Ascending aorta (tissue), 2 donors: ENCODE measurements around the gene AHCTF1. TPM values are rescaled to one million over a fixed set of nuclear protein-coding genes. Genes with fewer than 3 reads are reported as not detected.

Experiments
- DNase-seq, 2 donors: peaks; one replicate each; pipeline ENCODE4 v3.0.0-alpha.2; 2019; ENCODE audit warnings: low spot score in 2 of 2
- H3K27ac ChIP-seq, 2 donors: fragments of 200-600 bp; sonication (generic); one replicate each; pipeline ENCODE4 v1.5.1; 2016 to 2017; ENCODE audit warnings: mild to moderate bottlenecking in 1 of 2
- H3K27me3 ChIP-seq: fragments of 200-600 bp; sonication (generic); one replicate; pipeline ENCODE4 v1.5.1; 2017
- H3K36me3 ChIP-seq, 2 donors: fragments of 200-600 bp; sonication (generic); one replicate each; pipeline ENCODE4 v1.5.1; 2016
- H3K4me1 ChIP-seq, 2 donors: fragments of 200-600 bp; sonication (generic); one replicate each; pipeline ENCODE4 v1.5.1; 2016 to 2017; ENCODE audit warnings: mild to moderate bottlenecking in 1 of 2
- H3K4me3 ChIP-seq, 2 donors: fragments of 200-600 bp; sonication (generic); one replicate each; pipeline ENCODE4 v1.5.1; 2016 to 2017; ENCODE audit warnings: mild to moderate bottlenecking in 1 of 2
- H3K9me3 ChIP-seq, 2 donors: fragments of 200-600 bp; sonication (generic); one replicate each; pipeline ENCODE4 v1.5.1; 2016
- CTCF ChIP-seq, 3 experiments: fragments of 200-600 bp in 2 of 3; fragments of 450-650 bp in 1 of 3; sonication (generic) in 2 of 3; IDR thresholded peaks; one replicate each; pipeline ENCODE4 v1.5.1; 2016 to 2019; ENCODE audit warnings: antibody characterized with exemption in 3 of 3, mild to moderate bottlenecking in 1 of 3, moderate library complexity in 1 of 3
- intact Hi-C: fragments of 100-400 bp; cut with DNase I; formaldehyde crosslinking; loops from one replicate; pipeline ENCODE4 v1.15.1; 2023
- total RNA-seq: library from RNA; depleted of rRNA; stranded (reverse); fragments of >200 nt; gene quantifications from one replicate; pipeline ENCODE4 v1.1.0, GENCODE V29; 2016

The AHCTF1 gene
- total RNA-seq, 1 donor from 2014 or later, result 16.5 TPM

- Histone ChIP-seq H3K27me3 (no peaks in the 10 kb centered on the region), H3K27ac (no peak overlapping the region), H3K36me3 (peaks cover 0 to 3% of the 10 kb centered on the region in 2 donors), H3K9me3 (no peaks in the 10 kb centered on the region), H3K4me1 (peaks cover 4 to 15% of the 10 kb centered on the region in 2 donors), H3K4me3 (no peak overlapping the region)
- TF ChIP-seq CTCF (IDR thresholded peaks at IDR 0.05), result no peak
- no peak for DNase-seq
- intact Hi-C loops, result loop anchor here (5.0 to 10.0 kb wide), 5 partner anchors 143 to 1969 kb away; partner anchors contain the start of genes ZNF669 and ZNF670
Measured at GRCh38 chr1:246933893-246934292, 2.1 kb upstream of the AHCTF1 start.

- Histone ChIP-seq H3K9me3 (no peaks in the 10 kb centered on the region), H3K27ac (peak overlapping the region; percentile 96 to 98), H3K4me3 (peak overlapping the region; percentile 95 to 98), H3K27me3 (no peaks in the 10 kb centered on the region), H3K36me3 (peaks cover 0 to 8% of the 10 kb centered on the region in 2 donors), H3K4me1 (peaks cover 4 to 19% of the 10 kb centered on the region in 2 donors)
- intact Hi-C loops, result loop anchor here (1.0 to 10.0 kb wide), 6 partner anchors 15 to 1968 kb away; partner anchors contain the start of genes ZNF669 and ZNF670
- no peak for DNase-seq
- no peak for TF ChIP-seq CTCF (IDR thresholded peaks at IDR 0.05)
Measured at GRCh38 chr1:246932366-246932700, 585 bp upstream of the AHCTF1 start.

- H3K27me3 ChIP-seq, result no peaks in the 10 kb centered on the region
- peak overlapping the region; percentile 95 to 98 for H3K4me3 ChIP-seq
- intact Hi-C loops, result loop anchor here (1.0 to 10.0 kb wide), 6 partner anchors 146 to 1966 kb away; partner anchors contain the start of genes ZNF496, ZNF669 and ZNF670
- peaks cover 4 to 19% of the 10 kb centered on the region in 2 donors for H3K4me1 ChIP-seq
- H3K36me3 ChIP-seq, result peaks cover 0 to 16% of the 10 kb centered on the region in 2 donors
- no peak for TF ChIP-seq CTCF (IDR thresholded peaks at IDR 0.05)
- peak in 1 of 2 donors; percentile 77 for DNase-seq
- no peaks in the 10 kb centered on the region for H3K9me3 ChIP-seq
- H3K27ac ChIP-seq, result peak overlapping the region; percentile 96 to 98
Measured at GRCh38 chr1:246930830-246931548, 759 bp downstream of the AHCTF1 start.

GRCh38 chr1:246925997-246926626 lies 5.6 kb downstream of the AHCTF1 start:
- H3K36me3 ChIP-seq, result peaks cover 0 to 16% of the 10 kb centered on the region in 2 donors
- H3K4me3 ChIP-seq, result no peak overlapping the region
- intact Hi-C loops, result no loop called here
- no peak for DNase-seq
- no peak for TF ChIP-seq CTCF (IDR thresholded peaks at IDR 0.05)
- H3K27me3 ChIP-seq, result no peaks in the 10 kb centered on the region
- no peaks in the 10 kb centered on the region for H3K9me3 ChIP-seq
- peaks cover 4 to 26% of the 10 kb centered on the region in 2 donors for H3K4me1 ChIP-seq
- H3K27ac ChIP-seq, result no peak overlapping the region

- intact Hi-C loops, result no loop called here
- no peak for DNase-seq
- peaks cover 0 to 17% of the 10 kb centered on the region in 2 donors for H3K4me1 ChIP-seq
- no peak overlapping the region for H3K4me3 ChIP-seq
- peak overlapping the region in 1 of 2 donors; percentile 1 for H3K27ac ChIP-seq
- H3K9me3 ChIP-seq, result no peaks in the 10 kb centered on the region
- no peak for TF ChIP-seq CTCF (IDR thresholded peaks at IDR 0.05)
- H3K36me3 ChIP-seq, result peaks cover 0 to 14% of the 10 kb centered on the region in 2 donors
- H3K27me3 ChIP-seq, result no peaks in the 10 kb centered on the region
Measured at GRCh38 chr1:246923900-246924299, 7.8 kb downstream of the AHCTF1 start.
